HG02571 (cell line): ENCODE results near the gene RALGPS1.

Source experiments
- ATAC-seq: cut with Tn5 transposase; IDR thresholded peaks from one replicate; pipeline ENCODE4 v1.9.1; 2021; ENCODE audit warnings: mild to moderate bottlenecking, moderate library complexity; ENCODE audit not compliant: unreplicated experiment

RALGPS1 gene

DNA sequence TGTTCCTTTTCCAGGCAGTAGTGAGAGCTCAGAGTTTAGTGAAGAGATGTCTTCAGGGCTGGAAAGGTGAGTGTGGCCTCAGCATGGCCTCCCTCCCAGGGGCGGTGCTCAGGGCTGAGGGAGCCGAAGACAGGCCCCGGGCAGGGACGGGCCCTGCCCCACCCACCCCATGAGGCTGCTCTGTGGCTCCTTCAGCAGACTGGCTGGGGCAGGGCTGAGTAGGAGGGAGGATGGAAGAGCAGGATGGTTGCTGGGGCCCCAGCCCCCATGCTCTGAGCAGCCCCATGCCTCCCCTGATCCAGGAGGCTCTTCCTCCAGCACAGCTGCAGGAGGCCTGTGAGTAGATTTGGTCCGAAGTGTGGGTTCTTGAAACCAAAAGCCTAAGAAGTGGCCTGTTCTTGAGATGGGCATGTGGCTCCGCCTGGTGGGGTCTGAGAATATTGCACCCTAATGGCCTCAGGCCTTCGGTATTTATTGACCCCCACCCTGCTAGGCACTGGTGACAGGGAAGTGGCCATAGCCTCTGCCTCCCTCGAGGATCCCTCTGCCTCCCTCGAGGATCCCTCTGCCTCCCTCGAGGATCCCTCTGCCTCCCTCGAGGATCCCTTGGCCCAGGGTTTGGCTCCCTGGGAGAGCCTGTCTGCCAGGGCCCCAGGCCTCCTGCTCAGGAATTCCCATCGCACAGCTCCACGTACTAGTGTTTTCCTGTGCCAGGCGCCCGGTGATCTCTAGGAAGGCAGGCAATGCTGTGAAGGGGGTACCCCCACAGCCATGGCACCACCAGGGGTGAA is 284.6 kb downstream of the RALGPS1 start:
- ATAC-seq: no peak

DNA sequence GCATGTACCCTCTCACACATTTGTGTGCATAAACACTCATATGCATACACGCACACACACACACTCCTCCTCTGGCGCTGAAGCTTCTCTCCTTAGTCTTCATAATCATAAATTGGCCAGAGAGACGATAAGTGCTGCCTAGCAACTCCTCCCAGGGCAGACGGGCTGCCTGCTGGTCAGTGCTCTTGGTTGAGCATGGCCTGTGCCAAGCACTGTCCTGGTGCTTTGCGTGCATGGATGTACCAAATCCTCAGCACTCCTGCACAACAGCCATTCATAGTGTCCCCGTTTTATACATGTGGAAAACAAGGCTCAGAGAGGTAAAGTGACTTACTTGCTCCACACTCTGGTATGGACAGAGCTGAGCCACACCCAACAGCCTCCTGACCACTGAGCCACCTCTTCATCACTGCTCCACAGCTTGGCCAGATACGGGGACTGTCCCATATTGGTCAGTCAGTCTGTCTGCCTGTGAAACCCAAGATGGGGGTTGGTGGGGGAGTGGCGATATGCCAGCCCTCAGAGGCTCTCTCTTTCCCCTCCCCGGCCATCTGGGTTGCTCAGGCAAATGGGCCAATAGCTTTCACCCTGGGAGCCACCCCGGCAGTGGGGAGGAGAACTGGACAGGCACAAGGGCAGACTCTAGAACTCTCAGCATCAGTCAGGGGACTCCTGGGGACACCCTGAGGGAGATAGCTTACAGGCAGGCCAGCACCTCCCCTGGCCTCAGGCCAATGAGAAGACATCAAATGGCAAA is 285.7 kb downstream of the RALGPS1 start:
- no peak for ATAC-seq

DNA sequence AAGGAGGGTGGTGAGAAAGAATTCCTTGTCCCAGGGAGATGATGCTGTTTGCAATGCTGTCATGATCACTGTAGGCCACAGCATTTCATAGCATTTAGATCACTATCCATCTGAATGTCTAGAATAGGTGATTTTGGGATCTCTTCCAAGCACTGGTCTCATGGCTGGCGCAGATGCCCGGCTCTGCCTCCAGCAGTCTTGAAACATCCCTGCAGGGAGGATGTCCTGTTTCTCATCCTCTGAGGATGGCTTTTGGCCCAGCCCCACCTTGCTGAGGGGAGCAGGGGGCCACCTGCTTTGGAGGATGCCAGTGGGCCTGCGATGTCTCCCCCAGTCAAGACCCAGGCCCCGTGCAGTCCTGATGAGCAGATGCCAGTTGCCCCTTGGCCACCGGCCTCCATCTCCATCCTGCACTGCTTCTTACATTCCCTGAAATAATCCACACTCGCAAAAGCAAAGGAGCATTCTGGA is 286.5 kb downstream of the RALGPS1 start:
- ATAC-seq: no peak

DNA sequence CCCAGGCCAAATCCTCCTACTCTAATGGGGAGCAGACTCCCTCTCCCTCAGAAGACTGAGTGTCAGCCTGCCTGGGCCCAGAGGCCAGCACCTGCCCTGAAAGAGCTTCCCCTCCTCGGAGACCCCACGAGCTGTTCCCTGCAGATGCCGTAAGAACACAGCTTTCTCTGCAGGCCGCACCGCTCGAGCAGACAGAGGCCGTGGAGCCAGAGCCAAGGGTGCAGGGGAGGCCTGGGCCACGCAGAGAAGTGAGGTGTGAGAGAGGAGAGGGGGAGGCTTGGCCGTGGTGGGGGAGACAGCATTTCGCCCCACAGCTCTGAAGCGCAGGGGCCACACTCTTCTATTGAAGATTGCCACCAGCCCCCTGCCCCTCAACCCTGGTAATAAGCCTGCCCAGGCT is 287.1 kb downstream of the RALGPS1 start:
- no peak for ATAC-seq

DNA sequence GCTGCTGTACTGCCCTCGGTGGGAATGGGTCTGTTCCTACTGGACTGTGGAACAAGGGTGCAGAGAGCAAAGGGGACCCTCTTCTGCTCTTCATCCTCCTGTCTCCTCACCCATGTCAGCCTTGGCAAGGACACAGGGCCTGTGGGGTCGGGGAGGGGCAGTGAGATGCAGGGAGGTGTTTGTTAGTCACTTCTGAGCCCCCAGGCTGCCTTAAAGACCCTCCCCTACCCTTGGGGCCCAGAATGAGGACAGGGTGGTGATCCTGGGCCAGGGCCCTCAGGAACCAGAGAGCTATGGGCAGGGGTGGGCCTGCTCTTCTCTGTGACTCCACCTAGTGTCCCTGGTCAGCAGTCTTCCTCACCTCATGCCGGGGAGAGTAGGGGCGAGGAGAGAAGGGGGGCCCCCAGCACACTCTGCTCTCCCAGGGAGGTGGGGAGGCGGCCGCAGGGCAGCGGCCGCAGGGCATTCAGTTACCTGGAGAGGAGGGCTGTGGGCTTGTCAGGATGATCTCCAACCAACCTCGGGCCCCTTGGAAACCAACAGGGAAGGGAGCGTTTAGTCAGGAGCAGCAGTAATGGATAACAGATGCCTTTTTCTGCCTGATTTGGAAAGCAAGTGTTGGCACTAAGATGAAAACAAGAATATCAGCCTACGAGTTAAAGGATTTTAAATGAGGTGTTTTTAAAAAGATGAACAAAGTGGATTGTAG is 288.0 kb downstream of the RALGPS1 start:
- ATAC-seq: no peak

DNA sequence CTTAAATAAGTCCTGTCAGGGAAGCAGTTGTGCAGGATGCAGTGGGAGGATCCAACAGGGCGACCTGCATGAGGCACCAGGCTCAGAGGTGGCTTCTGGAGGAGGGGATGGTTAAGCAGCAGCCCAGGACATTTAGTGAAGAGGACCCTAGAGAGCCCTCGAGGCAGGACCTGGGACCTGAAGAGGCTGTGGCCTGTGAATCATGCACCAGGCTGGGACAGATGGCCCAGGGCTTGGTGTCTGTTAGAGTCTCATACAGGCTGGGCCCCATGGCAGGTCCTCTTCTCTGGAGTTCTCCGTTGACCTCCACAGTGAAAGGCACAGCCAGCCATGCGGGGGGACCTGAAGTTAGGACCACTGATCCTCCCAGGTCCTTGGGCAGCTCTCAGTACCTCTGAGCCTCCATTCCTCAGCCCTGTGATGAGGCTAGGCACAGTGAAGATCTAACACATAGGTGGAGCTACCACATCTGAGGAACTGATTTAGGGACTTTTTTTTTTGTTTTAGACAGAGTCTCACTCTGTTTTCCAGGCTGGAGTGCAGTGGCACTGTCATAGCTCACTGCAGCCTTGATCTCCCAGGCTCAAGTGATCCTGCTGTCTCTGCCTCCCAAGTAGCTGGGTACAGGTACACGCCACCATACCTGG is 289.2 kb downstream of the RALGPS1 start:
- no peak for ATAC-seq

DNA sequence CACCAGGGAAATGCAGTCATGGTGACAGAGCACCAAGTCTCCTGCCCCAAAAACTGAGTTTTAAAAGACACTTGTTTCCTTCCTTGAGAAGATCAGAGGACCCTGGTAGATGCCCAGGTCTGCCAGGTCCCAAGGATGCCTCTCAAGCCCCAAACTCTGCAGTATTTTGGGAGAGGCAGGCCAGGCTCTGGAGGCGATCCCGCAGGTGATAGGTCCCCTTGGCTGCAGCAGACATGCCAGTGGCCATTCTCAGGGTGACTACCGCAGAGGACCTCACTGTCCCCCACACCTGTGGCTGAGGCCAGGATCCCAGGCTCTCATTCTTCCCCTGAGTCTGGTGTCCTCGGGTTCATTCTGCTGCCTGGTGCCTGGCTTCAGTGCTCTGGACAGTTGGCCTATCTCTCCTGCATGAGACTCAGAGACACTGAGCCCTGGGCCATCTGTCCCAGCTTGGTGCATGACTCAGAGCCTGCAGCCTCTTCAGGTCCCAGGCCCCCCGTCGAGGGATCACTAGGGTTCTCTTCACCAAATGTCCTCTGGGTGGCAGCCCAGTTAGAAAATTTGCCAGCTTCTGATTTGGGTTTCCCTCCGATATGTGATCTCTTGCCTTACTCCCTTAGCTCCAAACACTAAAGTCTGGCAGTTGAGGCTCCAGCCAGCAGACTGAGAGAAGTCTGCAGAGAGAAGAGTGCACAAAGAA is 290.3 kb downstream of the RALGPS1 start:
- ATAC-seq: no peak

DNA sequence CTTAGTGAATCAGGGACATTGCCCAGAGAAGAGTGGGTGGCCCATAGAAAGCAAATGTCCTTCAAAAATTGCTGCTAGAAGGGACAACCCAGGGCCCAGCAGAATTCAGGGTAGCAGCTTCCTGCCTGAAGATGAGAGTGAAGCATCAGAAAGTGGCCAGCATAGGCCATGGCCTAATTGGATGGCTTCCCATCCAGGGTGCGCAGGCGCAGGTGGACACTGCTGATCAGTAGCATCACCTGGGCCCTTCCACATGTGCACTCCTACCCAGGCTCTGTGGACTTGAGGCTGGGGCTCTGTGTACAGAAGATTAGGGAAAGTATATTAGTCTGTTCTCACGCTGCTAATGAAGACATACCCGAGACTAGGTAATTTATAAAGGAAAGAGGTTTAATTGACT is 291.4 kb downstream of the RALGPS1 start:
- ATAC-seq: no peak

DNA sequence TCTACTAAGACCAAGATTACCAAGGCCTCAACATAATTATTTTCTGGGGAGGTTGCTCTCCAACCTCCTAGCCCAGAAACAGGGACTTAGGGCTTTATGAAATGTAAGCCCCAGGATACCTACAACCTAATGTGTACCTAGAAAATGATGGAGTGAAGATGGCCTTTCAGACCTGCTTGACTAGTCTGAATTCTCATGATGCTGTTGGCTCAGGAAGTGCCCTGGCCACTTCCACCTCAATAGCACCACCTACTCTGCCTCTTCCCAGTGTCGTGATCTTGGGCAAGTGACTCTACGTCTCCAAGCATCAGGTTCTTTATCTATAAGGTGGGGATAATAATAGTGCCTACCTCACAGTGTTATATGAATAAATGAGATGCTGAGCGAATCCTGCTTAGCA is 292.1 kb downstream of the RALGPS1 start:
- no peak for ATAC-seq

DNA sequence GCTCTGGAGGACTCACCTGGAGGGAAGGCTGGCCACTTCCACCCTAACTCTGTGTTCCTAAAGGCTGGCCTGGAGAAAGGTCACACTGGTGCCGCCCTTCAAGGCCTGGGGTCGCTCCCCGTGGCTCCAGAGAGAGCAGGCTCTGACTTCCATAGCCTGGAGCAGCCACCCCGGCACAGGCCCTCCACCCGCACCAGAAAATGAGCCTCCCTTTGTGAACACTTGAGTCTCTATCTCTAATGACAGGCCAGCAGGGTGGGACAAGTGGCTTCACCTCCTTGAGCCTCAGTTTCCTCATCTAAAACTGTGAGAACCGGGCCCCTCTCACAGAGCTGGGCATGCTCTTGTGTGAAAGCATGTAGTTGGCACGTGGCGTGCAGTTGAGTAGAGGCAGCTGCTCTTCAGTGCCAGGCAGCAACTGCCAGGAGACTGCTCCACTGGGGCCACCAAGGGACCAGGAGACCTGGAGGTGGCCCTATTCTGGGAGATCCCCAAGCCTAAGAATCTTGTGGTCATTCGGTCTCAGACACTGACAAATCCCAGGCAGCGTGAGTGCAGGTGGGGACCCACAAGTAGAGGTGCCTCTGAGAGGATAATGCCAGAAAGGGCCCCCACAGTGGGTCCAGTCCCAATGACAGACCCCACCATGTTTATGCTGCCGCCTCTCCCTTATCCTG is 293.3 kb downstream of the RALGPS1 start:
- ATAC-seq: no peak

DNA sequence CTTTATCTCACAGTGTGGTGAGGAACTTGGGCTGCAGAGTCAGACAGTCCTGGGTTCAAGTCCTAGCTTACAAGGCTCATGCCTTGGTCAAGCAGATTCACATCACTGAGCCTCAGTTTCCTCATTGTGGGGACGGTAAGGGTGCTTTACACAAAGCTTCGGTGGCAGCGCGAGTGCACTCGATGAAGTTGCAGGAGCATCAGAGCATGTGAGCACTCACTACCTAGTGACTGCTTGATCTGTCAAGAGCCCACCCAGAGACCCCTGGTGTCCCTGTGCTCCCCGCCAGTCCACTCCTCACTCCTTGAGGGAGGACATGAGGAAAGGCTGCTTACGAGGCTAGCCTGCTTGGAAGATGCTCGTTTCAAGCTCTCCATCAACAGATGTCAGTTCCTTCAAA is 293.8 kb downstream of the RALGPS1 start:
- no peak for ATAC-seq

DNA sequence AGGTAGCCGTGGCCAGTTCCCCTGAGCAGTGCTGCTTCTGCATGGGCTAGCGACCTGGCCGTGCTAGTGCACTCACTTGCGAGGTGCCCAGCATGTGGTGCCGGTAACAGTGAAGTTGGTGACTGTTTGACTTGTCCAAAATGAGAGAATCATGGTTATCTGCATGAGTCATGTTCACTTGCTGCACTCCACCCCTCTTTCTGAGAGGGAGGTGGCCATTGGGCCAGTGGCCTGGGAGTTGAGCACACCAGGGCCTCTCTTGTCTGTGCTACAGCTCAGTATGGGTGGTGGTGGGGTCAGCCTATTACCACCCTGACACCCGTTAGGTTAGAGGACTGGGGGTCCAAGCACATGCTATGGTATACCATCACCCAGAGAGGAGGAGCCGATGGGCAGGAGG is 294.6 kb downstream of the RALGPS1 start:
- ATAC-seq: no peak

DNA sequence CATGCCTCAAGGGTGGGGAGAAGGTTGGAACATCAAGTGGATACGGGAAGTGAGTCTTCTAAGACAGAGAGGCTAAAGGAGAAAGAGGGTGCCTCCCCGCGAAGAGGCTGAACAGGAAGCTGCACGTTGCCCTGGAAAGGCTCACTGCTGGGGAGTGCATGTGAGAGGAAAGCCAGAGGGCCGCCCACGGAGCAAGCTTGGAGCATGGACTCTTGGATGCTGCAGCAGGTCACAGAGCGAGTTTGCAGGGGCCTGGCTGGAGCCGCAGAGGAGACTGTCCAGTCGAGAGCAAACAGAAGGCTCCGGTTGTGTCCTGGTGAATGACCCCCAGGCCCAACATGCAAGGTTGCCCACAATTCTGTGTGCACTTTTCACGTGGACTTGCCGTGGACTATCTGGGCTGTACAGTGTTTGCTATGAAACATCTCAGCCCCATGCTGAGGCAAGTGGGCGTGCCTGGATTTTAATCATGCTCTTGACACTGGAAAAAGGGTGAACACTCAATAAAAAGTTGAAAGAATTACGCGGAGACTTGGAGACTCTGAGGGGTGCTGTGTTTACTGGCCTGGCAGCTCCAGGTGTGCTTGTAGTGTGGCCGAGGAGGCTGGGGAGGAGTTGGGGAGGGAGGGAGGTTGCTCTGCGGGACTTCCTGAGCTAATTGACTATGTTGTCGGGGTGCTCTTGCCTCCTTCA is 295.5 kb downstream of the RALGPS1 start:
- no peak for ATAC-seq

DNA sequence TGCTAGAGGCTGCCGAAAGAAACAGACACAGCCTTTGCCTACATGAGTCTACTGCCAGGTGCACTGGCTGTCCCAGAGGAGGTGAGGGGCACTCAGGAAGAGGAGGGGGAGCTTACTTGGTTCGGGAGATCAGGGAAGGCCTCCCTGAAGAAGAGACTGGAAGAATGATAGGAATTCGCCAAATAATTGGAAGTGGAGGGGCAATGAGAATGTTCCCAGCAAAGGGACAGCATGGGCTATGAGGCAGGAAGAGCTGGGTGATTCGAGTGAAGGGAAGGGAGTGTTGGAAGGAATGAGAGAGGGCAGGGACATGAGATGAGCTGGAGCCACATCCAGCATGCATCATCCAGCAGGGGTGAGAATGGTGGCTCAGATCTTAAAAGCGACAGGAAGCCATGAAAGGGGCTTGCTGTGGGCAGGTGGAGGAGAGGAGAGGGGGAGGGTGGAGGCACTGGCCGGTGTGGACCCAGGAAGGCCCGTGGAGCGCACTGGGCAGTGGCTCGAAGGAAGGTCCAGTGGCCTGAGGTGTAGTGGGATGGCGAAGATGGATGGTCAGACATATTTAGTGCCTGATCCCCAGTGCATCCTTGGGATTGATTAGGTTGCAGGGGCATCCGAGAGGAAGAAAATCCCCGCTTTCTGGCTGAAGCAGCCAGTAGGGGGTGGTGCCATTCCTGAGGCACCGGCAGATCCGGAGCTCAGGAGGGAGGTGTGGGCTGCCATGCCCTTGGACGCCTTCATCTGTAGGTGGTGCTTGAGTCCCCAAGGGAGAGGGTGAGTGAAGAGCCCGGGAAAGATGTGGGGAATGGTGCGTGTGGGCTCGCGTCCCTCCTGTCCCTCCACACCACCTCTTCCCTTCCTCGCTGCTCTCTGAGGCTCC is 296.5 kb downstream of the RALGPS1 start:
- ATAC-seq: no peak

DNA sequence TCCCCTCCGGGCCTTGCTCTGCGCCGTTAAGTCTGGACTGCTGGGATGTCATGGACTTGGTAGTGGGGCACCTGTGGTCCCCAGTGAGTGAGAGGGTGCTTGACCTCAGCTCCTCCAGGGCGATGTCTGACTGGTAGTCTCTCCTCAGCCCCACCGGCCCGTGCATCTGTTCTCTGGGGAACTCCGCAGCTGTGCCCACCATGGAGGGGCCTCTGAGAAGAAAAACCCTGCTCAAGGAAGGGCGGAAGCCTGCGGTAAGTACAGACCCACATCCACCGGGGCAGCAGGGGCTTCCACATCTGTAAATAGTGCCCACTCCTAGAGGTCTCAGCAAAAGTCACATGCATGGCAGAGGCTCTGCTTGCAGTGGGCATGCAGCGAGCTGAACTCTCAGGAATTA is 297.4 kb downstream of the RALGPS1 start:
- ATAC-seq: no peak

DNA sequence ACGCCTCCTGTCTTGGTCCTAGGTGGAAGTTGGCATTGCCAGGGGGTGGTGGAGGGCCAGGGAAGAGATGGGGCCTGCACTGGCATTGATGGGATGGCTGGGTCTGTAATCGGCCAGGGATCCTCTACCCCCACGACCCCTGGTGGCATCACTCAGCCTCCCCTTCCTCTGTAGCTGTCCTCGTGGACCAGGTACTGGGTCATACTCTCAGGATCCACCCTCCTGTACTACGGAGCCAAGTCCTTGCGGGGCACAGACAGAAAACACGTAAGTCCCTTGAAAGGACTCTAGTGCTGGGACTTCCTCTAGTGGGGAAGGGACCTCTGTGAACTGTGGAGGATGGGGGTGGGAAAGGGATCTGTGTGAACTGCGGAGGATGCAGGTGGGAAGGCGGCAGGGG is 297.9 kb downstream of the RALGPS1 start:
- ATAC-seq: no peak

DNA sequence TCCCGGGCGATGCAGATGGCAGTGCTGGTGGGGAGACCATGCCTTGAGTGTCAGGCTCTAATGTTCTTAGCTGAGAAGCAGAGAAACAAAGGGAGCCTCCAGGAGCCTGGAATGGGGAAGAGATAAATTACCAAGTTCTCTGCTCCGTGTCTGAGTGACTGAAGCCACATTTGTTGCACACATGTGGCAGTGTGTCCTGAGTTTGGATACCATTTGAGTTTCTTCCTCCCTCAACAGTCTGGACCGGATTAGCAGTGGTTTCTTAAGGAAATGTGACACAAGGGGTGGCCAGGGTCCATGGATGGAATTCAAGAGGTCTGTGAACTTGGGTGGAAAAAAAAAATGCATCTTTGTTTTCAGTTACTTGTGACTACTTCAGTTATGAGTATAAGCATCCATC is 299.3 kb downstream of the RALGPS1 start:
- ATAC-seq: no peak
